Measurements from ENCODE around the gene COL24A1.

Gene COL24A1

DNA sequence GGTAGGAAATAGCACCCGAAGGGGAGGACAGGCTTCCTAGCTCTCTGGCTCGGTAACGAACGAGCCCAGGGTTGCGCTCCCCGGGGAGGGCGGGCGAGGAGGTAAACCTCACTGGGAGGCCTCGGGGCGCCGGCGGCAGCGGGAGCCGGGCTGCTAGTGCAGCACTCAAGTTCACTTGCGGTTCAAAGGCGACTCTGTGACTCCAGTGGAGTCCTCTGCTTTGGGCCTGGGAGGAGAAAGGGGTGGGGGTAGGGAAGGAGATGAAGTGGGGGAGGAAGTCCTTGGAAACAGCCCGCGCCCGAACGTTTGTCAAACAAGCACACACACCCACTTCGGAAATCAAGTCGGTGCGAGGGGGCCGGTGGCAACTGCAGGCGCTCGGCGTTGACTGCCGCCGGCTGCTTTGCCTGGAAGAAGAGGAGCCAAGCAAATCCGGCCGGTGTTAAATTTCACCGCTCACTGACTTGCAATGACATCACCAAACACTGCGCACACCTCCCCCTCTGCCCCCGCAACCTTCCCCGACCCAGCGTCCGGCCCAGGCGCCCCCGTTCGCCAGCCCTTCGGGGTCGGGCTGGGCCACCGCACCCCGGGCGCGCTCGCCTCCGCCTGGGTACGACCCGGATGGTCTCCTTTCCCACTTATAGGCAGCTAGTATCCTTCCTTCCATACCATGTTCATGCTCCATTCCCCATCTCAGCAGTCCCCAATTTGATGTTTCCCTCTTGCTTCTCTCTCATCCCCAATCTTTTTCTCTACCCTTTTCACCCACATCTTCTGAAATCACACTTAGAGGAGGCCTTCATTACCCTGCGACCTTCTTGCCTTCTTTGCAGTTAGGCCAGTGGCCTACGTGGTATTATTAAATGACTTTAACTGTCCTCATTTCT lies at the start of gene COL24A1:
COL24A1 (minus strand) TSS at position 207 of the 890 bp plus-strand sequence. CDS start 376 bp downstream, outside the sequence.
- Histone ChIP-seq H2AFZ (peak within 1 kb of the TSS; percentile 42), H3K4me2 (ENCODE audit: low read length) (peak within 1 kb of the TSS; percentile 79), H3K36me3 (ENCODE audit: control insufficient read depth, insufficient read depth, low read length) (no peaks in the 10 kb centered on the region), H3K27me3 (ENCODE audit: control insufficient read depth, insufficient read depth, low read length) (no peaks in the 10 kb centered on the region), H3K4me1 (no peaks in the 10 kb centered on the region), H3K79me2 (no peaks in the 10 kb centered on the region), H3K27ac (no peak within 1 kb of the TSS), H3K9me3 (ENCODE audit: control insufficient read depth, low read length) (no peaks in the 10 kb centered on the region), H3K4me3 (ENCODE audit: low read depth, low read length) (peak within 1 kb of the TSS; percentile 54), H3K9ac (no peak within 1 kb of the TSS)
- TF ChIP-seq, protein P1, sequence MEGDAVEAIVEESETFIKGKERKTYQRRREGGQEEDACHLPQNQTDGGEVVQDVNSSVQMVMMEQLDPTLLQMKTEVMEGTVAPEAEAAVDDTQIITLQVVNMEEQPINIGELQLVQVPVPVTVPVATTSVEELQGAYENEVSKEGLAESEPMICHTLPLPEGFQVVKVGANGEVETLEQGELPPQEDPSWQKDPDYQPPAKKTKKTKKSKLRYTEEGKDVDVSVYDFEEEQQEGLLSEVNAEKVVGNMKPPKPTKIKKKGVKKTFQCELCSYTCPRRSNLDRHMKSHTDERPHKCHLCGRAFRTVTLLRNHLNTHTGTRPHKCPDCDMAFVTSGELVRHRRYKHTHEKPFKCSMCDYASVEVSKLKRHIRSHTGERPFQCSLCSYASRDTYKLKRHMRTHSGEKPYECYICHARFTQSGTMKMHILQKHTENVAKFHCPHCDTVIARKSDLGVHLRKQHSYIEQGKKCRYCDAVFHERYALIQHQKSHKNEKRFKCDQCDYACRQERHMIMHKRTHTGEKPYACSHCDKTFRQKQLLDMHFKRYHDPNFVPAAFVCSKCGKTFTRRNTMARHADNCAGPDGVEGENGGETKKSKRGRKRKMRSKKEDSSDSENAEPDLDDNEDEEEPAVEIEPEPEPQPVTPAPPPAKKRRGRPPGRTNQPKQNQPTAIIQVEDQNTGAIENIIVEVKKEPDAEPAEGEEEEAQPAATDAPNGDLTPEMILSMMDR (IDR thresholded peaks at IDR 0.05), result no peak

DNA sequence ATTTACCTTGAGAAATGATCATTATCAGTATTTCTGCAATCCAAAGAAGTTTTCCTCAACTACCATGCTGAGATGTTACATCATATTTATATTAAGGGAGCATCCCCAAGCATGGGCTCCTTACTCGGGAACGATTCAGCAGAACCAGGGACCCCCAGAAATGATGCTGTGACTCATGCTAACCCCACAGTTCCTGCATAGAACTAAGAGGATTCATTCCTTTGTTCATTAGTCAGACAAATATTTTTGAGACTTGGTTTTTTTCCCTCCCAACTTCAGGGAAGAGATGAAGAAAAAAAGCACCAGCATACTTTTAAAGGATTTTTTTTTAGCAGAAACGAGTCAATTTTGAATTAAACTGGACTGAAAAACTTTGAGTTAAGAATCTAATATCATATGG lies 49.2 kb upstream of the COL24A1 start:
- TF ChIP-seq, protein P1 (IDR thresholded peaks at IDR 0.05), result no peak
- H2AFZ ChIP-seq, result no peak overlapping the region
- no peaks in the 10 kb centered on the region for H3K27me3 ChIP-seq (ENCODE audit: control insufficient read depth, insufficient read depth, low read length)
- no peaks in the 10 kb centered on the region for H3K4me1 ChIP-seq
- no peaks in the 10 kb centered on the region for H3K79me2 ChIP-seq
- H3K4me3 ChIP-seq (ENCODE audit: low read depth, low read length), result no peak overlapping the region
- no peak overlapping the region for H3K4me2 ChIP-seq (ENCODE audit: low read length)
- no peak overlapping the region for H3K27ac ChIP-seq
- H3K36me3 ChIP-seq (ENCODE audit: control insufficient read depth, insufficient read depth, low read length), result no peaks in the 10 kb centered on the region
- H3K9me3 ChIP-seq (ENCODE audit: control insufficient read depth, low read length), result no peaks in the 10 kb centered on the region
- no peak overlapping the region for H3K9ac ChIP-seq

DNA sequence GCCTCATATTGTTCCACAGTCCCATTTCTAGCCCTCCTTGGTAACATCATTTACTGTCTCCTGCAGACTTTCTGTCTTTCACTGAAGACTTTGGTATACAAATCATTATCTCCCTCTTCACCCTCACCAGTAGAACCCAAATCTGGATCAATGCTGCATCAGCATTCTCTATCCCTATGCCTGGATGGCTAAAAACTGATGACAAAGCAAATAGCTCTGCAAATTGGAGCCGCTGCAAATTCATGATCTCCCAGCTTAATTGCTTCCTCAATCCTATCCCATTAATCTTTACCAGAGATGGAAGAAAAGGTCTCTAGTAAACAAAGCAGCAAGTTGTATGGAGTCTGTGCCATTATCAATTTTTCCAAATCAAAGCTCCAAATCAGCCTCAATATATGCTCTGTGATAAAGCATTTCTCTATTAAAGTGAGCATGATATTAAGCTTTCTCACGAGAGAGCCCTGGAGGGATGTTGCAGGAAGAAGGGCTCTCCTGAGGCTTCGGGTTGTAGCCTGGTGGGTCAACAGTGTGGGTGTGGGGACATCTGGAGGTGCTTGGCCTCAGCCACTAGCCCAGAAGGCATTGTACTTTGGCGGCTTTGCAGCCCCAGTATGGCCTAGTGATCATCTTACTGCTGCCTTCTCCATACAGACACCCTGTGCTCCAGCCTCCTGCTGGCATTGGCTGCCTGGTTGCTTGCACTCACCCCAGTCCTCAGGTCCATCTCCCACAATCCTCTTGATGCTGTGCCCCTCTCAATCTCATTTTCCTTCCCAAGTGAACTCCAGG lies 46.2 kb upstream of the COL24A1 start:
- Histone ChIP-seq H3K36me3 (ENCODE audit: control insufficient read depth, insufficient read depth, low read length) (no peaks in the 10 kb centered on the region), H3K4me1 (no peaks in the 10 kb centered on the region), H3K9ac (no peak overlapping the region), H3K27ac (no peak overlapping the region), H3K4me2 (ENCODE audit: low read length) (no peak overlapping the region), H3K4me3 (ENCODE audit: low read depth, low read length) (no peak overlapping the region), H3K9me3 (ENCODE audit: control insufficient read depth, low read length) (no peaks in the 10 kb centered on the region), H2AFZ (no peak overlapping the region), H3K79me2 (no peaks in the 10 kb centered on the region), H3K27me3 (ENCODE audit: control insufficient read depth, insufficient read depth, low read length) (no peaks in the 10 kb centered on the region)
- TF ChIP-seq, protein P1 (IDR thresholded peaks at IDR 0.05), result no peak

DNA sequence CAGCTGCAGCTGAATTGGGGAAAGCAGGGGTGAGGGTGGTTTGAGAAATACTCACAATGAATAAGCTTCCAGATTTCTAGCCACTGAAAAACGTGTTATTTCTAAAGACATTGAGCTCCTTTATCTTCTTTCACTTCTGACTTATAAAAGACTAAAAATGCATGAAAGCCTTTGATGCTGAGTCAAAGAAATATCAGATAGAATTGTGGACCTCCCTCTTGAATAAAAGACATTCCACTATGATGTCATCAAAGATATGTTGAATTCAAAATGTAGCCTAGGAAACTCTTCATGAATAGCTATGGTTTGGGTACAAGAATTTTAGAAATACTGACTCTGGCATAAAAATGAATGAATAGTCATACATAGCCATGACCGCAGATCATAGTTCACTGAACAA lies 44.7 kb upstream of the COL24A1 start:
- Histone ChIP-seq H3K4me1 (no peaks in the 10 kb centered on the region), H3K9me3 (ENCODE audit: control insufficient read depth, low read length) (no peaks in the 10 kb centered on the region), H3K9ac (no peak overlapping the region), H3K27me3 (ENCODE audit: control insufficient read depth, insufficient read depth, low read length) (no peaks in the 10 kb centered on the region), H3K27ac (no peak overlapping the region), H2AFZ (no peak overlapping the region), H3K79me2 (no peaks in the 10 kb centered on the region), H3K36me3 (ENCODE audit: control insufficient read depth, insufficient read depth, low read length) (no peaks in the 10 kb centered on the region), H3K4me2 (ENCODE audit: low read length) (no peak overlapping the region), H3K4me3 (ENCODE audit: low read depth, low read length) (no peak overlapping the region)
- TF ChIP-seq, protein P1 (IDR thresholded peaks at IDR 0.05), result no peak
